ENCODE data around the gene ASCL5. TPM values are rescaled to one million over a fixed set of nuclear protein-coding genes. Genes with fewer than 3 reads are reported as not detected.

The ASCL5 gene, protein sequence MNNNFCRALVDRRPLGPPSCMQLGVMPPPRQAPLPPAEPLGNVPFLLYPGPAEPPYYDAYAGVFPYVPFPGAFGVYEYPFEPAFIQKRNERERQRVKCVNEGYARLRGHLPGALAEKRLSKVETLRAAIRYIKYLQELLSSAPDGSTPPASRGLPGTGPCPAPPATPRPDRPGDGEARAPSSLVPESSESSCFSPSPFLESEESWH
- not detected in 2 replicates for total RNA-seq

DNA sequence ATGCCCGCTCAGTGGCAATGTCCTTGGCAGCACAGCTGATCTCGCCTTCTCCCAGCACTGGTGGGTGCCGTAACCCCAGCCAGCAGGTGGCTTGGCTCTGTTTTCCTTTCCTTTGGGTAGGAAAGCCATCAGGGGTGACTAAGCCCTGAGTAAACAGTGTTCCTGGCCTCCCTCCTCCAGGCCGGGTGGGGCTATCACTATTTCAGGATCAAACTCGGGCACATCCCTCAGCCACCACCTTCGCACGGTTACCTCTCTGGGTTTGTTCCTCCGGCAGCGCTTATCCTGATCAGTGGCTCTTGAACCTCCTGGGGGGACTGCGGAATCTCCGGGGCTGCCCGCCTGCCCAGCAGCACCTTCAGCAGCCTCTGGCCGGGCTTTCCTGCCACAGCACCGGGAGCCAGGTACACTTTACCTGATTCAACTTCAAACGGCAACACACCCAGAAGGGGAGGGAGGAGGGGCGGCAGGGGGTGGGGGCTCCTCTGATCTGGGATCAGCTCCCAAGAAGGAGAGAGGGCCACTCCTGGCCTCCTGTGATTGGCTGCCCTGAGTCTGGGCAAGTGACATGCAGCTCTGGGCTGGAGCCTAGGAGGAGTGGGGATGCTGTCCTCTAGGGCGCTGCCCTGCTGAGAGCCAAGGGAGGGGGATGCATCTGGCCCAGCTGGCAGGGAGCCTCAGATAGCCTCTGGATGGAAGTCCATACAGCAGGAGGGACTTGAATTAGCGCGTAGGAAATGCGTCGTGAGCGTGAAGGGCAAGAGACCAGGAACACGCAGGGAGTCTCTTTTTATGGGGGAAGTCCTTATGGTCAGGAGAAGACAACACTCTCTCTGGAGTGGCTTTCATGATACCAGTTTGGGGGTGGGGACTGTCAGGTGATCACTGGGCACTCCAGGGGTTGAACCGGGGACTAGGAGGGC, at the start of gene ASCL5:
TSS of gene ASCL5 (minus strand) at position 353 of the 923 bp plus-strand sequence. CDS start 11,812 bp downstream, outside the sequence.

DNA sequence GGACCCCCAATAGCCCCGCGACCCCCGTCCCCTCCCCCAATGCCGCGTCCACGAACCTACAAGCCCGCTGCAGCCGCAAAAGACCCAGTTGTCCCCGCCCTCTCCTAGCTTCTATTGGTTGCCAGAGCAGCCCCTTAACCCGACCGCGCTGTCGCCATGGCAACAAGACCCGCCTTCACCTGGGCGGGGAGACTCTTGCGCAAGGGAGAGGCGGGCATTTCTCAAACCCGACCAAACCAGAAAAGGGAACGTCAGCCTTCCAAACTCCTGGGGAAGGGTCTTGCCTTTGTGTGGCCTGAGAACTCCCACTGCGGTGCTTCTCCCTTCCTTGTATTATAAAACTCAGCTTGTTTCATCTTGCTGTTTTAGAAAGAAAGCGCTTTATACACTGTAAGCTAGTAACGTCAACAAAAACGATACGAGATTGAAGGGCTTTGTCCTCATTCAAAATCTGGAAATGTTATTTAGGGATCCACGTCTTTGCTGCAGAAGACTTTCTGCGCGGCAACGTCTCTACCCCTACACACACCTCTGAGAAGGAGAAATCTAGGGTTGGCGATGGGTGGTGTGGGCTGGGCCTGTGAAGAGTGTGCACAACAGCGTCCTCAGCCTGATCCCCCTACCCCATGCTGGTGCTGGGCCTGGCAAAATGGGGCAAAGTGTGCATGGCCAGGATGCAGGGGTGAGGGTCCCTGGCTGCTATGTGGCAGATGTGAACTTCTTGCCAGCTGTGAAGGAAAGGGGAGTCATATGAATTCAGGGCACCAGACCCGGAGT, 27.6 kb upstream of the ASCL5 start, which contains the start of gene TMEM9:
TSS of gene TMEM9 (minus strand) at position 86 of the 777 bp plus-strand sequence. CDS start 551 bp downstream, outside the sequence.

DNA sequence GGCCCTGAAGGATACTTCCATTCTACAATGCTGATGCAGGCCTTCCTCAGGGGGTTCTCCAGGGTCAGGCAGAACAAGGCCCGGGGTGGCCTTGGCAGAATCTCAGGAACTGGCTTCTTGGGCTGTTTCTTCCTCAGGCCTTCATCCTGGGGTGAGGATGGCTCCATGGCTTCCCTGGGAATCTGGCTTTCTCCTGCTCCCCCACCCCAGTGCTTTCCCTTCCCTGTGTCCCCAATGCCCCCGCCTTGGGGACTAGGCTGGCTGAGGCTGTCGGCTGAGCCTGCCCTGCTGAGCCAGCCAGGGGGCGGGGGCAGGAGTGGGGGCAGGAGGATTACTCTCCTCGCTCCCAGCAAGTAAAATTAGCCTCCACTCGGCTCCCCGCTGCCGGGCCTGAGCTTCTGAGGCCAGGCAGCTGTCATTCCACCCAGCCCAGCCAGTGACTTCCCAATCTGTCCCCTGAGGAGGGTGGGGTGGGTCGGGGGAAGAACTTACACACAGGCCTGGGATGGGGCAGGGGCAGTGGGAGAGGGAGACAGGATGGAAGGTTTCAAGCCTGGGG, 14.7 kb downstream of the ASCL5 start, which contains the start of gene CACNA1S:
TSS of gene CACNA1S (minus strand) at position 254 of the 559 bp plus-strand sequence. CDS start at position 167, 87 bp downstream.

Other genes with a start within 250 kb of the ASCL5 start
- gene INAVA, start 232.3 kb downstream of the ASCL5 start, total RNA-seq, result not detected in 2 replicates
- under 0.01 TPM in 2 replicates for gene KIF21B, start 103.5 kb downstream of the ASCL5 start, total RNA-seq
- not detected in 2 replicates for gene CACNA1S, start 14.8 kb downstream of the ASCL5 start, total RNA-seq
- gene TMEM9, start 27.3 kb upstream of the ASCL5 start, total RNA-seq, result 85.1 and 98.1 TPM in 2 replicates
- gene IGFN1, start 63.6 kb upstream of the ASCL5 start, total RNA-seq, result under 0.01 TPM in 2 replicates
- gene PKP1, start 156.3 kb upstream of the ASCL5 start, total RNA-seq, result under 0.01 TPM in 2 replicates